ENCODE measurements around the gene DNMBP. TPM values are rescaled to one million over a fixed set of nuclear protein-coding genes. Genes with fewer than 3 reads are reported as not detected.
A peak's percentile ranks its signal among the peaks of the same experiment; 100 is the strongest.

Gene DNMBP
- total and polyA plus RNA-seq, 2 of the 4 experiments (the other 2 are of a cell fraction) = 10.9 to 13.6 TPM

DNA sequence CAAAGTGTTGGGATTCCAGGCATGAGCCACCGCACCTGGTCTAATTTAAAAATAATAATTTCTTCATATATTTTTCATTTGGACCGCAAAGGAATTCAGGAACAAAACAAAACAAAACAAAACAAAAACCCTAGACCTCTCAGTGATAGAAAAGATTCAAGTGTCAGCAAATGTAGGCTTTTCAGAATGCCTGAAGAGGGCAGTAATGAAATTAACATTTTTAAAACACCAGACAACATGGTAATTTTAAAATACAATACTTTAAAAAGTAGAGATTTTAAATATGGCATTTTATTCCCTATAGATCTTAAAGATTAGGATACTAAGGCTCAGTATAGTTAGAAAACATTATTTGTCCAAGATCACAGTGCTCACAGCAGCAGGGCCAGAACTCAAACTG lies 36.6 kb downstream of the DNMBP start:
- H3K23ac ChIP-seq (ENCODE audit: low read depth, low read length) = no peak overlapping the region
- H2AK5ac ChIP-seq (ENCODE audit: low read depth, low read length) = no peak overlapping the region
- no peak overlapping the region for H2BK20ac ChIP-seq (ENCODE audit: low read depth, low read length)
- no peak overlapping the region for H4K5ac ChIP-seq (ENCODE audit: low read depth, low read length)
- no TSS peak for BruUV-seq (replicated peaks)
- H3K9me3 ChIP-seq (ENCODE audit: control insufficient read depth, insufficient read depth, low read length) = no peaks in the 10 kb centered on the region
- H2AK9ac ChIP-seq (replicated peaks; ENCODE audit: low read depth, low read length, poor library complexity) = no peak overlapping the region
- H3K79me1 ChIP-seq (ENCODE audit: low read depth in 1 of 2, low read length in 2 of 2) = peaks cover 32 to 75% of the 10 kb centered on the region in 2 experiments
- no peak overlapping the region for H3K14ac ChIP-seq (replicated peaks; ENCODE audit: low read depth, low read length)
- DNase-seq (no peak), ATAC-seq (ENCODE audit: low read depth) (no peak)
- intact Hi-C loops (cut with micrococcal nuclease) (loop anchor here (1.0 kb wide), 1 partner anchor 73 kb away; no protein-coding TSS in a partner anchor), dilution Hi-C loops (cut with HindIII; ENCODE audit: low sequenced_read_pairs, unreplicated experiment) (no loop called here), in situ Hi-C loops (cut with MboI; ENCODE audit: low sequenced_read_pairs) (no loop called here)
- peaks cover 8% of the 10 kb centered on the region for H3K4me1 ChIP-seq (ENCODE audit: control insufficient read depth, insufficient read depth, low read length)
- WGBS, 2 experiments (ENCODE audit: extremely low coverage in 2 of 2, insufficient read length in 1 of 2) = no CpG with 5 or more reads among the region's 2 CpGs
- ChIA-PET CTCF (no interaction called here), POLR2A (ENCODE audit: unreplicated experiment) (no interaction called here)
- H3K56ac ChIP-seq (ENCODE audit: extremely low read depth, insufficient read depth, low read length) = no peak overlapping the region
- no peaks in the 10 kb centered on the region for H3K27me3 ChIP-seq (ENCODE audit: control insufficient read depth, insufficient read depth, low read length)
- H3K4me2 ChIP-seq (ENCODE audit: low read depth, low read length) = no peak overlapping the region
- no peak overlapping the region for H4K8ac ChIP-seq (ENCODE audit: low read depth in 2 of 2, low read length in 2 of 2)
- H3K18ac ChIP-seq (ENCODE audit: low read depth, low read length) = no peak overlapping the region
- H3K27ac ChIP-seq (ENCODE audit: insufficient read depth, low read length) = no peak overlapping the region
- H3K9ac ChIP-seq (ENCODE audit: low read depth, low read length) = no peak overlapping the region; the same call in 1 of the 2 replicates
- no peak overlapping the region for H2BK5ac ChIP-seq (ENCODE audit: low read depth, low read length, poor library complexity, severe bottlenecking)
- peaks cover 5% of the 10 kb centered on the region; the same call in 1 of the 2 replicates for H3K9me1 ChIP-seq (ENCODE audit: insufficient read depth, low read length)
- no peak overlapping the region for H4K91ac ChIP-seq (ENCODE audit: insufficient read depth, low read depth, low read length)
- no peak overlapping the region for H2BK15ac ChIP-seq (ENCODE audit: low read depth, low read length)
- no peak overlapping the region for H3K4me3 ChIP-seq (ENCODE audit: insufficient read depth, low read depth, low read length)
- peaks cover 7% of the 10 kb centered on the region; the same call in 1 of the 2 replicates for H3K36me3 ChIP-seq (ENCODE audit: control insufficient read depth, insufficient read depth, low read length)
- H2BK120ac ChIP-seq (ENCODE audit: low read depth, low read length) = no peak overlapping the region
- no peak overlapping the region for H2AFZ ChIP-seq (replicated peaks; ENCODE audit: low read length, poor library complexity)
- no peak for TF ChIP-seq POLR2A (IDR thresholded peaks at IDR 0.05; ENCODE audit: low read depth, low read length)
- TF ChIP-seq RAD21 (IDR thresholded peaks at IDR 0.05; ENCODE audit: low read length) = peak; percentile 32; the same call in 1 of the 2 replicates
- no peak for TF ChIP-seq CEBPB (IDR thresholded peaks at IDR 0.05; ENCODE audit: low read depth, low read length)
- TF ChIP-seq, protein P1, sequence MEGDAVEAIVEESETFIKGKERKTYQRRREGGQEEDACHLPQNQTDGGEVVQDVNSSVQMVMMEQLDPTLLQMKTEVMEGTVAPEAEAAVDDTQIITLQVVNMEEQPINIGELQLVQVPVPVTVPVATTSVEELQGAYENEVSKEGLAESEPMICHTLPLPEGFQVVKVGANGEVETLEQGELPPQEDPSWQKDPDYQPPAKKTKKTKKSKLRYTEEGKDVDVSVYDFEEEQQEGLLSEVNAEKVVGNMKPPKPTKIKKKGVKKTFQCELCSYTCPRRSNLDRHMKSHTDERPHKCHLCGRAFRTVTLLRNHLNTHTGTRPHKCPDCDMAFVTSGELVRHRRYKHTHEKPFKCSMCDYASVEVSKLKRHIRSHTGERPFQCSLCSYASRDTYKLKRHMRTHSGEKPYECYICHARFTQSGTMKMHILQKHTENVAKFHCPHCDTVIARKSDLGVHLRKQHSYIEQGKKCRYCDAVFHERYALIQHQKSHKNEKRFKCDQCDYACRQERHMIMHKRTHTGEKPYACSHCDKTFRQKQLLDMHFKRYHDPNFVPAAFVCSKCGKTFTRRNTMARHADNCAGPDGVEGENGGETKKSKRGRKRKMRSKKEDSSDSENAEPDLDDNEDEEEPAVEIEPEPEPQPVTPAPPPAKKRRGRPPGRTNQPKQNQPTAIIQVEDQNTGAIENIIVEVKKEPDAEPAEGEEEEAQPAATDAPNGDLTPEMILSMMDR (conservative IDR thresholded peaks at IDR 0.05; ENCODE audit: low read depth, low read length) = peak; percentile 39
- TF ChIP-seq SMC3 (IDR thresholded peaks at IDR 0.05; ENCODE audit: low read depth, low read length) = no peak
- TF ChIP-seq MAZ (IDR thresholded peaks at IDR 0.05; ENCODE audit: borderline replicate concordance, low read depth, low read length) = no peak
- no peak overlapping the region for H3K4ac ChIP-seq (ENCODE audit: low read depth, low read length)
- H4K20me1 ChIP-seq (ENCODE audit: insufficient read depth, low read length) = no peaks in the 10 kb centered on the region; the same call in 1 of the 2 replicates
